HG02981 (cell line): ENCODE measurements around the gene RNF31.
"Not testable (repeated sequence)": the region's sequence is repeated elsewhere in the genome, so short reads cannot be mapped to it uniquely, and the experiment has no call there.

Experiments
- ATAC-seq: cut with Tn5 transposase; IDR thresholded peaks from one replicate; pipeline ENCODE4 v1.9.1; 2021; ENCODE audit warnings: mild to moderate bottlenecking, moderate library complexity; ENCODE audit not compliant: unreplicated experiment

Gene RNF31

DNA sequence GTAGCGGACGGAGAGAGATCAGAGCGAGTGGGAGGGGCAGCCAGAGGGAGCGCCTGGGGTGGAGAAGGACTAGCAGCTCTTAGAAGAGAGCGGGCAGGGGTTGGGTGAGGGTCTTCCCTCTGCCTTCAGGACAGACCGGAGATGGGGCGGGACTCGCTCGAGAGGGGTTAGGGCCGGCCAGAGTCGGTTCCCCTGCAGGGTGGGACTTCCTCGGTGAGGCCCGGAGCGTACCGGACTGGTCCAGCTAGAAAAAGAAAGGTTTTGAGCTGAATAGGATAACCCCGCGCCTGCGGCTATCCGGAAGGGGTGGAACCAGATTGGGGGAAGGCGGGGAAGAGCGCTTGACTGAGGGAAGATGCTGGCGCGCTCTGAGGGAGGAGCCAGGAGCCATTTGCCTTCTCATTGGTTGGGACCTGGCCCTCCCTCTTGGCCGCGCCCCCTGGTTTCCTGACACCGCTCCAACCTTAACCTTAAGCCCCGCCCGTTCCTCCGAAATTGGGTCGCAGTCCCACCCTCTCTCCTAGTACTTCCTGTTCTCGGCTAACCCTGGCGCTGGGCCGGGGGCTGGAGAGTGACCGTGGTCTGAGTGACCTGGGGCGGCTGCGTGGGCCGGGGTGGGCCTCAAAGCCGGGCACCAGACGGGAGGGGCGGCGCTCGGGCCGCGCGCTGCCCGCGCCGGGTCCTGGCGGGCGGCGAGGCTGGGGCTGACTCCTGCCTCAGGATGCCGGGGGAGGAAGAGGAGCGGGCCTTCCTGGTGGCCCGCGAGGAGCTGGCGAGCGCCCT lies at the start of gene RNF31:
RNF31 (plus strand) TSS at position 521 of the 783 bp plus-strand sequence; CDS start at position 722, 201 bp downstream.
- ATAC-seq = peak; percentile 83

DNA sequence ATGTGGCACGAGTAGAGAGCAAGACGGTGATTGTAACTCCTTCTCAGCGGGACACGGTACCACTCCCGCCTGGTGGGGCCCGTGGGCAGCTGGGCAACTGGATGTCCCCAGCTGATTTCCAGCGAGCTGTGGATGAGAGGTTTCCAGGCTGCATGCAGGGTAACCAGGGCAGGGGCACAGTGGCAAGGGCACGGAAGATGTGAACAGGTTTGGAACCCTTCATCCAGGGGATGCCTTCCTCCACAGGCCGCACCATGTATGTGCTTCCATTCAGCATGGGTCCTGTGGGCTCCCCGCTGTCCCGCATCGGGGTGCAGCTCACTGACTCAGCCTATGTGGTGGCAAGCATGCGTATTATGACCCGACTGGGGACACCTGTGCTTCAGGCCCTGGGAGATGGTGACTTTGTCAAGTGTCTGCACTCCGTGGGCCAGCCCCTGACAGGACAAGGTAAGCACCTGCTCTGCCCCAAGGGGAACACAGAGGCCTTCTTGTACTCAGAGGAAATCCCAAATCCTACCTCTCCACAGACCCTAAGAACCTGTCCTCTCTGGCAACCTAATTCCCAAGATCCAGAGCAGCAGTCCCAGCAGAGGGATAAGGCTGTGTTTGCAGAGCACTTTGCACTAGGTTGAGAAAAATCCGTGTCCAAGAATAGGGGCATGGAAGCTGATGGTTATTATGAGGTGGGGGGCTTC lies 48.9 kb upstream of the RNF31 start:
- ATAC-seq = no peak

DNA sequence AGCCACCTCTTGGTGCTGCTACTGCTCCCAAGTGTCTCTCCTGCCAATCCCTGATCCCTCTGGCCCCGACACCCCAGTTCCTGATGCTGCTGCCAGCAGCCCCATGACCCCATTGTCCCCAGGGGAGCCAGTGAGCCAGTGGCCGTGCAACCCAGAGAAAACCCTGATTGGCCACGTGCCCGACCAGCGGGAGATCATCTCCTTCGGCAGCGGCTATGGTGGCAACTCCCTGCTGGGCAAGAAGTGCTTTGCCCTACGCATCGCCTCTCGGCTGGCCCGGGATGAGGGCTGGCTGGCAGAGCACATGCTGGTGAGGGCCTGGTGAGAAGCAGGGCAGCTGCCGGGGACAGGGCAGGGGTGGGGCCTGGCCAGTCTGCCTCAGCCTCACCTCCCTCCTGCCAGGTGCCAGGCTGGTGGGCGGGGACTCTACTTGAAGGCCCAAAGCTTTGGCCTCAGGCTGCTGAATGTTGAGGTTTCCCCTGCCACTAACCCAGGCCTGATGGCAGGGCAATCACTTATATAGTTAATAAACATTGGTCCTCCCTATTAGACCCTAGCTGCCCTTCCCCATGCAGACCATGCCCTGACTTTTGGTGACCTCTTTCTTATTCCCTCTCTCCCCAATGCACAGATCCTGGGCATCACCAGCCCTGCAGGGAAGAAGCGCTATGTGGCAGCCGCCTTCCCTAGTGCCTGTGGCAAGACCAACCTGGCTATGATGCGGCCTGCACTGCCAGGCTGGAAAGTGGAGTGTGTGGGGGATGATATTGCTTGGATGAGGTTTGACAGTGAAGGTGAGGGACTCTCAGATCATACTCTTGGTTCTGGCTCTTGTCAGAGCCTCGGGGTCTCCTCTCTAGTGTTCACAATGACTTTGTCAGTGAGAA lies 48.1 kb upstream of the RNF31 start:
- ATAC-seq = no peak

DNA sequence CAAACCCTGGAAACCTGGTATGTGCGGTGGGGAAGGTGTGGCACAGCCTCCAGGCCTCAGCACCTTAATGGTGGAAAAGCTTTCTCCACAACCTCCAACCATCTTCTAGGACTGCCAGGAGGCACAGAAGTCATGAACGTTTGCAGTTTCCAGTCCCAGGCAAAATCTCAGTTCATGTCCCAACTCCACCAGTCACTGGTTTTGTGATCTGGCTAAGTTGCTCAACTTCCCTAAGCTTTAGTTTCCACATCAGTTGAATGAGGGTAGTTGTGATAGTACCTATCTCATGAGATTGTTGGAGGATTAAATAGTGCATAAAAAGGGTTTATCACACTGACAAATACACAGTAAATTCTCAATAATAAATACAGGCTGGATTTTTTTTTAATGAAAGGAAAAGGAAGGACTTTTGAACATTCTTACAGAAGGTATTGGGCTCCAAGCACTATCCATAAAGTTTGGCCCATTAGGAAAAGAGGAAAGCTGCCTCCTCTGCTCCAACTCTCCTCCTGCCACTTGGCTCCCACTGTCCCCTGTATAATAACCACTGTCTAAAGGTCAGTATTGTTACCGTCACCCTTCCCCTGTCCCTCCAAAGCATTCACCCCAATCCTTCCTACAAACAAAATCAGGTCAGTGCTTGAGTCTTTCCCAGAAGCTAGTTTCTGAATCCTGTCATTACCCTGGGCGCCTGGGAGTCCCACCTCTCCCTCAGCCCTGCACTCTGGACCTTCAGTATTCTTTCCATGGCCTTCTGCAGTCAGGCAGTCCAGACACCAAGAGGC lies 46.9 kb upstream of the RNF31 start:
- ATAC-seq = no peak

DNA sequence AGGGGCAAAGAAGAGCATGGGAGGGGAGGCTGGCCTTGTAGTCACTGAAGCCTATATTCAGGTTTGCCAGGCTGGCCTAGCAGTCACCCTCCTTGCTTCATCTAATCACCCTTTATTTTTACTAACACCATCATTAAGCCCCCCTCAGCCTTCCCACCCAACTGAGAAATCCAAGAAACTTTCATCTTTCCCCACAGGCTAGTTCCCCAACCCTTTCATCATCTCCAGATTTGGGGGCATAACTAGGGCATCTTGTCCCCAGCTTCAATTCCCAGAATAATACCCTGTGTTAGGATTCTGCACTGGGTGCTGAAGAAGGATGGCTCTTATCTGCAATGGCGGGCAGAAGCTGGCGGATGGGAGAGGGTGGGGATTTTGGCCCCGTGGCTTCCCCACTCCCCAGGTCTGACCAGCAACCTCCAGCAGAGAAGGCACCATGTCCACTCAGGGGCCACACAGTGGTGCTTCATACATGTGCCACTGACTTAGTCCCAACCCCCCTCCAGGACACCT lies 46.3 kb upstream of the RNF31 start:
- no peak for ATAC-seq

DNA sequence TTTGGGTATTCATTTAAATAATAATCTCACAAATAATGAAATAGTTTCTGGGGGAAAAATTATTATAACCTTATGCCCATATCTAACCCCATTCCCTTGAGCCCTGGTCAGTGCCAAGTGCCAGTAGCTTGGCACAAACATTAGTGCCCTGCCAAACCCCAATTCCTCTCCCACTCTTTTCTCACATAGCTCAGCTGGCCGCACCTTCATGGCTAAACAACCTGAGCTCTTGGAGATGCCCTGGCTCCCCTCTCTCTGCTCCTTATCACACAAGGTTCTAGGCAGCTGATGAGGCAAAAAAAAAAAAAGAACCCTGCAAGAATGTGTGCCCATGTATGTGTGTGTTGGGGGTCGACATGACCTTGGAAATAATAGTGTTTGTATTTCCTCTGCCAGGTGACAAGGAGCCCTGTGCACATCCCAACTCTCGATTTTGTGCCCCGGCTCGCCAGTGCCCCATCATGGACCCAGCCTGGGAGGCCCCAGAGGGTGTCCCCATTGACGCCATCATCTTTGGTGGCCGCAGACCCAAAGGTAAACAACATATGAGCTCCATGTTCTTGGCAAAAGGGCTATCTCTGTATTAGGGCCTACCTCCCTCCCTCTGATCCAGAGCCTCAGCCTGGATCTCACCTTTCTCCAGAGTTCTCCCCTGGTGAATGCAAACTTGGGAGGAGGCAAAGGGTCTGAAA lies 44.8 kb upstream of the RNF31 start:
- no peak for ATAC-seq

DNA sequence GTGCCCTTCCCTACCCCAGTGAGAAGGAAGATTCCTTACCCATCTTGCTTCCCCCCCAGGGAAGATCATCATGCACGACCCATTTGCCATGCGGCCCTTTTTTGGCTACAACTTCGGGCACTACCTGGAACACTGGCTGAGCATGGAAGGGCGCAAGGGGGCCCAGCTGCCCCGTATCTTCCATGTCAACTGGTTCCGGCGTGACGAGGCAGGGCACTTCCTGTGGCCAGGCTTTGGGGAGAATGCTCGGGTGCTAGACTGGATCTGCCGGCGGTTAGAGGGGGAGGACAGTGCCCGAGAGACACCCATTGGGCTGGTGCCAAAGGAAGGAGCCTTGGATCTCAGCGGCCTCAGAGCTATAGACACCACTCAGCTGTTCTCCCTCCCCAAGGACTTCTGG lies 43.8 kb upstream of the RNF31 start:
- no peak for ATAC-seq

DNA sequence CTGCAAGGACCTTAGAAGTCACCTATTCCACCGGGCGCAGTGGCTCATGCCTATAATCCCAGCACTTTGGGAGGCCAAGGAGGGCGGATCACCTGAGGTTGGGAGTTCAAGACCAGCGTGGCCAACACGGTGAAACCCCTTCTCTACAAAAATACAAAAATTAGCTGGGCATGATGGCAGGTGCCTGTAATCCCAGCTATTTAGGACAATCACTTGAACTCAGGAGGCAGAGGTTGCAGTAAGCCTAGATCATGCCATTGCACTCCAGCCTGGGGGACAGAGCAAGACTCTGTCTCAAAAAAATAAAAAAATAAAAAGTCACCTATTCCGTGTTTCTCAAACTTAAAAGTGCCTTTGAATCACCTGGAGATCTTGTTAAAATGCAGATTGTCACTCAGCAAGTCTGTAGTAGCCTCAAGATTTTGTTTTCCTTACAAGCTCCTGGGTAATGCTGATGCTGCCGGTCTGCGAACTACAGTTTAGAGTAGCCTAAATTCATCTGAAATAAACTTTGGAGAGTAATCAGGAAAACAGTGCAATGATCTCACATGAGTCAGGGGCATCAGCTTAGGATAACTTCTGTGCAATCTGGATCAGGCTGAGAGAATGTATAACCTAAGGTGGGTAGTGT lies 41.6 kb upstream of the RNF31 start:
- ATAC-seq = not testable (repeated sequence)

DNA sequence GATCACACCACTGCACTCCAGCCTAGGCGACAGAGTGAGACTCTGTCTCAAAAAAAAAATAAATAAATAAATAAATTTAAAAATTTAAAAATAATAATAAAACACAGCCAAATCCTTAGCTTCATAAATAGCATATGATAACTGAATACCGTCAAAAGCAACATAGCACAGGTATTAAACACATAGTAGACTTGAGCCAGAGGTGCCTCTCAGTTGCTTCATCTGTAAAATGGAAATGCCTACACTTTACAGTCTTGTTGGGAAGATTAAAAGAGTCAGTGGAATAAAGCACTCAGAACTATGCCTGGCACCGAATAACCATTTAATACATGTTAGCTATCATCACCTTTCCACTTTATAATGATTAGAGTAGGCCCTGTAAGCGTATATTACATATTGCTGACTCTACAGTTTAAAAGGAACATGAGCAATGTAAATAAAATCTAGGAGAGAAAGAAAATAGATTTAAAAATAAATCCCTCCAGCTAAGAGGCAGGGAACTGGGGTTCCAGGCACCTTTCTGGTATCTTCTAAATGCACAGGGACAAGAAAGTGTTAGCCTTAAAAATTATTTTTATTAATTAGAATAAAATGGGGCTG lies 40.5 kb upstream of the RNF31 start:
- no peak for ATAC-seq

DNA sequence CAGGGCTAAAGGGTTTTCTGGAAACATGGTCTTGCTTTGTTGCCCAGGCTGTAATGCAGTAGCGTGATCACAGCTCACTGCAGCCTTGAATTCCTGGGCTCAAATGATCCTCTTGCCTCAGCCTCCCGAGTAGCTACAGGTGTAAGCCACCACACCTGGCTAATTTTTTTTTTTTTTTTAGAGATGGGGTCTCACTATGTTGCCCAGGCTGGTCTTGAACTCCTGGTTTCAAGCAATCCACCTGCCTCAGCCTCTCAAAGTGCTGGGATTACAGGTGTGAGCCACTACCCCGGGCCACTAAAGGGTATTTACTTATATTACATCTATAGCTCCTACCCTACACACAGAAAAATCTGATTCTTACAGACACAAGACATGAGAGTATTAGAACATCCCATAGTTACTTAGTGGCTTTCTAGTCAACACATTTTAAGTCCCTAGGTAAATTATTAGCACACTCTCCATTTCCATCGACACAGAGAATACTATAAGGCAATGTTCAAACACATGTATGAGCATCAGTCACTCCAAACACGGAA lies 38.9 kb upstream of the RNF31 start:
- no peak for ATAC-seq

DNA sequence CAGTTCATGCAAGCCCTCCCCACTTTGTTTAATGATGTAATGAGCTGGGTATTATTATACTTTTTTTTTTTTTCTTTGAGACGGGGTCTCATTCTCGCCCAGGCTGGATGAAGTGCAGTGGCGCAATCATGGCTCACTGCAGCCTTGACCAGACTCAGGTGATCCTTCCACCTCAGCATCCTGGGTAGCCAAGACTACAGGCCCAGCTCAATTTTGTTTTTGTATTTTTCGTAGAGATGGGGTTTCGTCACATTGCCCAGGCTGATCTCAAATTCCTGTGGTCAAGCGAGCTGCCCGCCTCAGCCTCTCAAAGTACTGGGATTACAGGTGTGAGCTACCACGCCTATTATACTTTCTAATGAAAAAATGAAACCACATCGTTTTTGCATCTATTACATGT lies 37.2 kb upstream of the RNF31 start:
- ATAC-seq = no peak

DNA sequence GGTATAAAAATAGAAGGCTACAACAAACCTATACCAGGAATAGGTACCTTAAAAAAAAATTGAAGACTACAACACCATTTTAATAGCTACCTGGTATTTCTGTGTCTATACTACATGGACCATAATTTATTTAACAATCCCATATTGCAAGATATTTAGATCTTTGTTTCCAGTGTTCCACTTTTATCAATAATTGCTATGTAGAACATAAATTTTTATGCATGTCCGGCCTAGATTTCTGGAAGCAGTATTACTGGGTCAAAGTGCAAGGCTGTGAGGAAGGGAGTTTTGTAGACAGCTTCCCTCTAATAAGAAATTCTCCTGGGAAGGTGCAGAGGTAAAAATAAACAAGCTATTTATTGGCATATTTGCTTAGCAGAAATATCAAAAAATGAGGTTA lies 36.8 kb upstream of the RNF31 start:
- no peak for ATAC-seq

DNA sequence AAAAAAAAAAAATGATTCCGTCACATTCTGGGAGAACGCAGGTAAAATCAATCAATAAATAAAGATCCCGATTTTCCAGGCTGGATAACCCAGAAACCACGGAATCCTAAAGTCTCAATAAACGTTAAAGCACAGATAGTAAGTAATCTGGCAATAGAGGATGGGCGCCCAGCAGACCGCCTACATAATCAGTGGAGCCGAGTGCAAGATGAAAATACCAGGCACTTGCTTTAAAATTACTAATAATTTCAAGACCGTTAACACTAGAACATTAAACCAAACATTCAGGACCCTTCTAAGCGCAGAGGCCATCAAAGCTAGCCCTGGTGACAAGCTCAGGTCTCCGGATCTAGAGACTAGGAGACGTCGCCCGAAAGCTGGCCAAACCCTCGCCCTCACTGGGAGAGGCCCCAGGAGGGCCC lies 33.9 kb upstream of the RNF31 start:
- no peak for ATAC-seq

DNA sequence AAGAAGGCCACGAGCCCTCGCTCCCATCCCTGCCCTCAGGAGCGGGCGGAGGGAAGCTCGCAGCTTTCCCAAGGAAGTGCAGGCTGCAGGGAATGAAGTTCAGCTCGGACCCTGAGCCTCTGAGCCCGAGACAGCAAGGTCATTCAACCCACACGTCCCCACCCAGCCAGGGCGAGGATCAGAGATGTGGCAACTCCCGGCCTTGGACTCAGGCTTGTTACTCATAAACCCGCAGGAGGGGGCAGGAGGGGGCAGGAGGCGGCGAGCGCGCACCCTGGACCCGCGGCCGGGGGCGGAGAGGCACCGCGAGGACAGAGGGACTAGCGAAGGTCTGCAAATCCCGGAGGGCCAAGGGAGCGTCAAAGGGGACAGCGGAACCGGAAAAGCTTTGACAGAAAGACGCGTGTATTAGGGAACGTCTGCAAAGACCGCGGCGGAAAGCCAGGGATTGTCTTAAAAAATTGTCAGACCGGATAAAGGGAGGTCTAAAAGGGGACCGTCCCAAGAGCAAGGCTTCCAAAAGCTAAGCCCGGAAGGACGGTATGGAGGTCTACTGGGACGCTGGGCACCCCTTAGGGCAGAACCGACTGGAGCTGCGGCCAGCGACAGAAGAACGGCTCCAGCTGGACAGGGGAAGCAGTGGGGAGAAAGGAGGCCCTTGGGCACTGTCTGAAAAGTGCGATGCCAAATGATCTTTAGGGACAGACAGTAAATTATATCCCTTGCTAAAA lies 33.3 kb upstream of the RNF31 start:
- peak; percentile 29 for ATAC-seq

DNA sequence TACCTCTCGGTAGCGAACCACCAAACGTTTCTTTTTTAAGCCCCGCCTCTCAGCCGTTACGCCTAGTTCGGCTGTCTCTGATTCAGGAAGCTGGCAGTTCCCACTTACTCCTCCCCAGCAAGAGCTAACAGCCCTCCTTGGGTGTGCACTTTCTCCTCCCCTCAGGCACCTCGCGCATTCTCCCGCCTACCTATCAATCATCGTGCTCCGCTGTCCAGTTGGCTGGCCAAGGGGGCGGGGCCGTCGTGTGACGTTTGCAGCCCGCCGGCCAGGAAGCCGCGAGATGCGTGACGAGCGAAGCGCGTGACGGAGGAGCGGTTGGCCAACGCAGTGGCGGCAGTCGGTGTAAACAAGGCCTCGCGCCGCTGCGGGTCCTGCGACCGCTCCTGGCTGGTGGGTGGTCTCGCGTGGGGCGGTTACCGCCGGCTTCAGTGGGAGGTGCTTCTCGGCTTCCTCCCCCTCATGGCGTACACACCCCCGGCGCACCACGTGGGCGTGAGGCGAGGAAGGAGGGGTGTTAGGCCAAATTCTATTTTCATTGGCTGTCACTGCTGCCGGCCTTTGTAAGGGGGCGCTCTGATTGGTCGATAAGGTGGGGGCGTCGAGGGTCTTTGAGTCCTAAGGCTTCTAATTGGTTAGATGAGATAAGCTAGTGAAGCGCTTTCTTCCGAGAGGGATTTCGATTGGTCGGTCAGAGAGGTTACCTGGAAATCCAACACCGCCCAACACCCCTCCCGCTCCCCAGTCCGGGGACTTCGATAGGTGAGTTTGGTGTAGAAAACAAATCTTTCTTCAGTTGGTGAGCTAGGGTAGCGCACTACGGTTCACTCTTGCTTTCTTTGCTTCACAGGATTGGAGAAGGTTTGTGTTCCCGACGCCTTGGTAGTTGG lies 32.5 kb upstream of the RNF31 start, which contains the start of the genes DCAF11 and NRL:
DCAF11 (plus strand) TSS at position 246 of the 890 bp plus-strand sequence. CDS start 818 bp downstream, outside the sequence.
NRL (minus strand) TSS at position 418 of the 890 bp plus-strand sequence. CDS start 32,101 bp downstream, outside the sequence.
- ATAC-seq = peak; percentile 81

DNA sequence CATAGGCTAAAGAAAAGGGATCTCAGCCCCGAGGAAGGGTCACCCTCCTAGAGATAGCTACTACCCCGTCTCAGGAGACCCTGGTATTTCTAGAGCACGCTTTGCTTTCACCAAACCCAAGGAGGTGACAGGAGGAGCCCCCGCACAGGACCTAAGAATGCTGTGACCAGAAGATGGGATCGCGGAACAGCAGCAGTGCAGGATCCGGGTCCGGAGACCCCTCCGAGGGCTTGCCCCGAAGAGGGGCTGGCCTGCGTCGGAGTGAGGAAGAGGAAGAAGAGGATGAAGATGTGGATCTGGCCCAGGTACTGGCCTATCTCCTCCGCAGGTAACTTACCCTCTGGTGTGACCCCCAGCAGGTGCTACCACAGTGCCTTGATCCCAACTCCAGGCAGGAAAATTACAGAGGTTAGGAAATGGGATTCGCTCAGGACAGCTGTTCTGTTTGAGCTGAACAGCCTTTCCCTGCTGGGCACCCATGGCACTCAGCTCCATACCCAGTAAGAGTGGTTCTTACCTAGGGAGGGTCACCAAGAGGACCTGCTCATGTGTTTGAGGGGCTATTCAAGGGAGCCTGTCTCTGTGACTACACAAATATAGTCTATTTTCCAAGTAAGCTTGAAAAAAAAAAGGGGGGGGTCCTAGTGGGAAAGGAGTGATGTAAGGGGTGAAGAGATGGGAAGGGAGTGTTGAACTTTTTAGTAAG lies 31.7 kb upstream of the RNF31 start:
- ATAC-seq = no peak
